Choroid plexus epithelial cell (primary cell): ENCODE results near the gene GOLGA6D.
"Not testable (repeated sequence)": the region's sequence is repeated elsewhere in the genome, so short reads cannot be mapped to it uniquely, and the experiment has no call there.

Experiments
- DNase-seq: peaks from one replicate; pipeline ENCODE4 v3.0.0-alpha.2; 2010; ENCODE audit warnings: low read depth
- H3K4me3 ChIP-seq: 2 replicates; pipeline ENCODE4 v1.5.1; 2011; ENCODE audit warnings: low read depth, mild to moderate bottlenecking, control low read depth, low read length, moderate library complexity
- CTCF ChIP-seq: conservative IDR thresholded peaks from 2 replicates; pipeline ENCODE4 v1.5.1; 2011; ENCODE audit warnings: low read depth, mild to moderate bottlenecking, control low read depth, inconsistent platforms, low read length, moderate library complexity

GOLGA6D gene

GRCh38 chr15:75313116-75313845, 30.6 kb downstream of the GOLGA6D start:
- DNase-seq, result no peak
- H3K4me3 ChIP-seq, result no peak overlapping the region
- no peak for TF ChIP-seq CTCF

GRCh38 chr15:75314552-75315290, 32.1 kb downstream of the GOLGA6D start:
- no peak for DNase-seq
- TF ChIP-seq CTCF, result no peak
- no peak overlapping the region for H3K4me3 ChIP-seq

GRCh38 chr15:75319231-75319897, 36.7 kb downstream of the GOLGA6D start:
- peak; percentile 23 for DNase-seq
- H3K4me3 ChIP-seq, result not testable (repeated sequence)

GRCh38 chr15:75321711-75322110, 39.1 kb downstream of the GOLGA6D start:
- DNase-seq, result no peak
- TF ChIP-seq CTCF, result no peak
- H3K4me3 ChIP-seq, result no peak overlapping the region

- no peak for TF ChIP-seq CTCF
- H3K4me3 ChIP-seq, result no peak overlapping the region
- no peak for DNase-seq
Observed at GRCh38 chr15:75325922-75326321, 43.3 kb downstream of the GOLGA6D start.

GRCh38 chr15:75327005-75327404, 44.4 kb downstream of the GOLGA6D start:
- peak; percentile 8 for TF ChIP-seq CTCF
- no peak for DNase-seq
- no peak overlapping the region for H3K4me3 ChIP-seq

GRCh38 chr15:75327491-75327890, 44.9 kb downstream of the GOLGA6D start:
- H3K4me3 ChIP-seq, result no peak overlapping the region
- no peak for DNase-seq
- TF ChIP-seq CTCF, result no peak
